CD4-positive, alpha-beta T cell treated with Interleukin-6 at 100 ng/mL for 8 hours (primary cell): ENCODE results near the gene EIF2B4.
"Not testable (repeated sequence)": the region's sequence is repeated elsewhere in the genome, so short reads cannot be mapped to it uniquely, and the experiment has no call there.

Source experiments
- DNase-seq: peaks from one replicate; pipeline ENCODE4 v3.0.0-alpha.2; 2020; ENCODE audit warnings: mixed read lengths, low spot score

Gene EIF2B4

GRCh38 chr2:27377618-27378095 is 7.5 kb upstream of the EIF2B4 start:
- no peak for DNase-seq

DNA sequence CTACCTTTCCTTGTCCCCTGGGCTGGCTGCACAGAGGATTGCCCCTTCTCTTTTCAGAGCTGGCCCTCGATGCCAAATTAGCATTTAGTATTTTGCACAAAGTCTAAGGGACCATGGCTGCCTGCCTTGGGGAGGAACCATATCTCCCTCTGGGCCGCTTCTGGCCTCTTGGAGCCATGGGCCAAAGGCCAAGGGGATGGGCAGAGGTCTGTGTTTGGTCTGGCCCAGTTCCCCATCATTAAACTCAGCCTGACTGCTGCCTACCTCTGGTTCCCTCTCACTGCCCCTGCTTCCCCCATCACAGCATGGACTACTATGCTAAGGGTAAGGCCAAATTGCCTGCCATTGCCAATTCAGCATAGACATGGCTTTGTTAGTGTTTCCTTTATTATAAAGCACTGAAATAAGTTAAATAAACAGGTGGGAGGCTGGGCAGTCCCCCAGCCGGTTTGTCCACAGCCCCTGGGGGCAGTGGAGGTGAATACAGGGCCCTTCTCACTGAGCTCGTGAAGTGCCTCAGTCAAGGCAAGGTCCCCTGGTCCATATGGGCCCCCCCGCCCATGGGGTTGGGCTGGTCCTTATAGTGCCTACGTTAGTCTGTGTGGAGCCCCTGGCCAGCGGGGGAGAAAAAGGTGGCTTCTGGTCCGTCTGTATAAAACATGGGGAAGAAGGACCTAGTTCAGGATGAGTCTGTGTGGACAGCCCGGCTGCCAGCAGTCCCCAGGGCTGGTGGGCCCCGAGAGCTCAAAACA is 6.9 kb upstream of the EIF2B4 start:
- DNase-seq, result no peak

DNA sequence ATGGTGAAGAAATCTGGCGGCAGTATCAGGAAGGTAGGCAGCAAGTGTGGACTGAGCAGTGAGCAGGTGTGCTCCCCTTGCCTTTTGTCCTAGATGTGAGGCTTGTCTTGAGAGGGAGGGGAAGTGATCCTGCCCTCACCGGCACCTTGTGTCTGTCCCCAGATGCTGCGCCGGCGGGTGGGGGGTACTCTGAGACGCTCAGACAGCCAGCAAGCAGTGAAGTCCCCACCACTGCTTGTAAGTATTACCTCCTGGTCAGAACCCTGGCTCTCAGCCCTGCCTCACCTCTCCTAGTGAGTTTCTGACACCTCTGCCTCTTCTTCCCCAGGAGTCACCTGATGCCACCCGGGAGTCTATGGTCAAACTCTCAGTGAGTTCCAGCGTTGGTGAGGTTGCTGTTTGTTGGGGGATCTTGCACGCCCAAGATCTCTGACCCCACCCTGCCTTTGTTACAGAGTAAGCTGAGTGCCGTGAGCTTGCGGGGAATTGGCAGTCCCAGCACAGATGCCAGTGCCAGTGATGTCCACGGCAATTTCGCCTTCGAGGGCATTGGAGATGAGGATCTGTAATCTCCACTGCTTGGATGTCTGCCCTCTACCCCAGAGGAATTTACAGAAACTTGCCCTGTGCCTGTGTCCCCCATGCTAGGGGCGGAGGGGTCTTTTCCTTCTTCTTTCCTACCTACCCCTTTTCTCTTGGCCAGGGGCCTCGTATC is 6.2 kb upstream of the EIF2B4 start:
- no peak for DNase-seq

DNA sequence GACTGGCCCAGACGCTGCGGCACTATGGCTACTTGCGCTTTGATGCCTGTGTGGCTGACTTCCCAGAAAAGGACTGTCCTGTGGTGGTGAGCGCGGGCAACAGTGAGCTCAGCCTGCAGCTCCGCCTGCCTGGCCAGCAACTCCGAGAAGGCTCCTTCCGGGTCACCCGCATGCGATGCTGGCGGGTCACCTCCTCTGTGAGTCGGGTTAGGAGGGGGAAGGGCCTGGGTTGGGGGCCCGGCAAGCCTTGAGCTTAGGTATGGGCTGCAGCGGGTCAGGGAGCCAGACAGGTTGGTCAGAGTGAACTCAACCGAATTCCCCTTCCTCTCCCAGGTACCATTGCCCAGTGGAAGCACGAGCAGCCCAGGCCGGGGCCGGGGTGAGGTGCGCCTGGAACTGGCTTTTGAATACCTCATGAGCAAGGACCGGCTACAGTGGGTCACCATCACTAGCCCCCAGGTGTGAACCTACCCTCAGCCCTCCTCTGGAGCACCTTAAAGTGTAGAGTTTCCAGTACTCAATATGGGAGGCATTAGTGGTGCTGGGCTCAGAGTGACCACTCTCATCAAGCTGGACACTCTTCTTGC is 5.5 kb upstream of the EIF2B4 start:
- DNase-seq, result no peak

GRCh38 chr2:27373567-27373966 is 3.4 kb upstream of the EIF2B4 start:
- no peak for DNase-seq

GRCh38 chr2:27372937-27373336 is 2.8 kb upstream of the EIF2B4 start:
- DNase-seq, result no peak

GRCh38 chr2:27370816-27371620 is 880 bp upstream of the EIF2B4 start:
- DNase-seq, result no peak

DNA sequence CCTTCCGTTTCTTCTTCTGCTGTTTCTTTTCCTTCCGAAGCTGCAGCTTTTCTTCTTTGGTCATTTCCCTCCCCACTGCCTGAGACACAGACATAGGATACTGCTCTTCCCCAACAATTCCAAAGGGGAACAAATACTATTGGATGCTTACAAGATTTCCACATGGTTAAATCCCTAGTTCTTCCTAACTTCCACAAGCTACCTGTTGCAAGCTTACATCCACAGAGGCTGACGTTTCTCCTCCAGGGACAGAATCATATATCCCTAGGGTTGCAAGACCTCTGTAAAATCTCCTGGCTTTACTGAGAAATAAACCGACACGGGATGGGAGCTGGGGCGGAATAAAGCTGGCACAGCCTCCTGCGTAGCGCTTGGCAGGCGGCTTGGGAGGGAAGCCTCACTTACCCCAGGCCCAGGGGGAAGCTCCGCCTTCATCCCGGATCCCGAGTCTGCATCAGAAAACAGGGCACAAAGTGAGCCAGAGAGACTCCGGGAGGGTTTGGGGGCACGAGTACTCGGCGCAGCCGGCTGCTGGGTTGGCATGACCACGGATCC is 590 bp downstream of the EIF2B4 start:
- no peak for DNase-seq

DNA sequence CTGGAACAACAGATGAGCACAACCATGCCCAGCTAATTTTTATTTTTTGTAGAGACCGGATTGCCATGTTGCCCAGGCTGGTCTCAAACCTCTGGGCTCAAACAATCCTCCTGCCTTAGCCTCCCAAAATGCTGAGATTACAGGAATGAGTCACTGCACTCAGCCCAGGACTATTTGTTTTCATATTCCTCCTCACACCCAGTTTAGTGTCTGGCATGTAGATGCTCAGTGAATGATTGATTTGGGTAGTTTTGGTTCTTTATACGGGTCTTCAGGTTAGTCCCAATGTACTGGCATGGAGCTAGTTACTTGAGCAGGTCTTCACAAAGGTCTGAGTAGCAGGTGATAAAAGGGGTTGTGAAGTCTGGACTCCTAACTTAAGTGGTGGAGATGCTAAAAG is 6.2 kb downstream of the EIF2B4 start:
- no peak for DNase-seq

GRCh38 chr2:27362678-27363420 is 7.3 kb downstream of the EIF2B4 start:
- no peak for DNase-seq

- peak; percentile 89 for DNase-seq
These were observed 13.6 kb downstream of the EIF2B4 start, which contains the start of gene GTF3C2 for GRCh38 chr2:27356382-27357181. GTF3C2 (minus strand) TSS chr2:27356764; CDS start chr2:27343554, 13,210 bp downstream.

- peak; percentile 23 for DNase-seq
These were observed 14.1 kb downstream of the EIF2B4 start for GRCh38 chr2:27356056-27356381.

- no peak for DNase-seq
These were observed 15.6 kb downstream of the EIF2B4 start for GRCh38 chr2:27354597-27354927.

- DNase-seq, result no peak
These were observed 16.2 kb downstream of the EIF2B4 start for GRCh38 chr2:27353762-27354596.

DNA sequence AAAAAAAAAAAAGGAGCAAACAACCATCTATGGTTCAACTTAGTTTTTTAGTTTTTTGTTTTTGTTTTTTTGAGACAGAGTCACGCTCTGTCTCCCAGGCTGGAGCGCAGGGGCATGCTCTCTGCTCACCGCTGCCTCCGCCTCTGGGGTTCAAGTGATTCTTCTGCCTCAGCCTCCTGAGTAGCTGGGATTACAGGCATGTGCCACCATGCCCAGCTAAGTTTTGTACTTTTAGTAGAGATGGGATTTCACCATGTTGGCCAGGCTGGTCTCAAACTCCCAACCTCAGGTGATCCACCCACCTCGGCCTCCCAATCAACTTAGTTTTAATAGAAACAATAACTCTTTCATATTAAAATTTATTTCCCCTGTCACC is 16.8 kb downstream of the EIF2B4 start:
- DNase-seq, result not testable (repeated sequence)

DNA sequence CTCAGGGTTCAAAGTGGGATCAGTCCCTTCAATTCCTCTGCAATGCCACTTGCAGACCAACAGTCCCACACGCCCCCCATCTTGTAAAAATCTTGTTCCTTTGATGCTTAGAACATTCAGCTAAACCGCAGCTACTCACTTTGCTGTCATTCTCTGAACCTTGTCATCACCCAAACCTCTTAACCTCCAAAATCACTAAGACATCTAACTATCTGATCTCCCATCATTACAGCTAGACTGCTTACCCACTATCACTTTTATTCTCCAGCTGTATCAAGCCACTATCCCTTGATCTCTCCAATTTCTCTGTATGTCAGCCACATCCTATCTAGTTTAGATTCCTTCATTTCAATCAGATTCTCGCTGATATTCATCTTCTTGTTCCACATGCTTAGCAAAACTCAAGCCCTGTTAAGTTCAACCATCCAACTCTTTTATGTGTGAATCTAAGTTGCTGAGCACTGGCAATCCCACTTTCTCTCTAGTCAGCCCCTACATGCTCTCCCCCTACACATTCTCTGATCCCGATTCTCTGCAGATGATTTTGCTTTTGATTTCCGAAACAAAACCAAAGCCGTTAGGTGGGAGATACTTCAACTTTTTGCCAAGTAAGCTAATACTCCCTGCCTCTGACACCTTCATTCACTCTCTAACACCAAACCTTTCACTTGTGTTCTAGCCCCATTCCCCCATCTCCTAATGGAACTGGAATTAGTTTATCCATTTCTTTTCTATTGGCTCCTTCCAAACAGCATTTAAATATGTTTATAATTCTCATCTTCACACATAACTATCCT is 18.1 kb downstream of the EIF2B4 start:
- DNase-seq, result no peak

GRCh38 chr2:27350106-27350693 is 19.9 kb downstream of the EIF2B4 start:
- no peak for DNase-seq

DNA sequence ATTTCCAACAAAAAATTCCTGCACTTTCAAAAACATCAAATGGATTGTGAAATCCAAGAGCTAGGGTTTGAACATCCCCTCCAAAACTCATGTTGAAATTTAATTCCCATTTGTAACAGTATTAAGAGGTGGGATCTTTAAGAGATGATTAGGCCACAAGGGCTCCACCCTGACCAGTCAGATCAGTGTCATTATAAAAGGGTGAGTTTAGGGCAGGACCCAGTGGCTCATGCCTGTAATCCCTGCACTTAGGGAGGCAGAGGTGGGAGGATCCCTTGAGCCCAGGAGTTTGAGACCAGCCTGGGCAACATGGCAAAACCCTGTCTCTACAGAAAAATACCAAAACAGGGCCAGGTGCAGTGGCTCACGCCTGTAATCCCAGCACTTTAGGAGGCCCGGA is 22.5 kb downstream of the EIF2B4 start:
- no peak for DNase-seq
